H1 (cell line): ENCODE results near the gene OR5T2. TPM values are rescaled to one million over a fixed set of nuclear protein-coding genes. Genes with fewer than 3 reads are reported as not detected.

ENCODE experiments used
- polyA plus RNA-seq, 7 experiments: library from polyadenylated mRNA; depleted of rRNA in 3 of 7; stranded (reverse) in 5 of 7; unstranded in 2 of 7; fragments of >200 nt in 5 of 7; fragments of 200-250 nt in 2 of 7; gene quantifications; 1 replicate in 5 of 7; 2 replicates in 1 of 7; 4 replicates in 1 of 7; pipeline versions ENCODE4 v1.2.1 to v1.2.3, GENCODE V29; 2011 to 2013; ENCODE audit warnings: missing spikeins in 2 of 7, mixed read lengths in 2 of 7
- total RNA-seq: library from RNA; stranded (reverse); fragmentation: NEBNext Ultra II Directional; extraction: Animal tissue kit (Norgen Biotek cat#: 25700); gene quantifications from 2 replicates; pipeline ENCODE4 v1.2.1, GENCODE V29; 2021

OR5T2 gene
- total and polyA plus RNA-seq, 2 of the 8 experiments (the other 6 are each of a cell fraction or from before 2014, with no cell fraction given), result not detected

Other genes with a start within 250 kb of the OR5T2 start
- not detected in 2 replicates for gene OR5F1, start 239.6 kb downstream of the OR5T2 start, total RNA-seq
- not detected in 2 replicates for gene OR5F1, start 239.6 kb downstream of the OR5T2 start, polyA plus RNA-seq (2011; rRNA removed)
- not detected in 2 replicates for gene OR5AS1, start 206.6 kb downstream of the OR5T2 start, total RNA-seq
- gene OR5AS1, start 206.6 kb downstream of the OR5T2 start, polyA plus RNA-seq (2011; rRNA removed), result not detected in 2 replicates
- gene OR8I2, start 140.9 kb downstream of the OR5T2 start, total RNA-seq, result not detected in 2 replicates
- not detected in 2 replicates for gene OR8I2, start 140.9 kb downstream of the OR5T2 start, polyA plus RNA-seq (2011; rRNA removed)
- not detected in 2 replicates for gene OR8H2, start 130.6 kb downstream of the OR5T2 start, total RNA-seq
- not detected in 2 replicates for gene OR8H2, start 130.6 kb downstream of the OR5T2 start, polyA plus RNA-seq (2011; rRNA removed)
- not detected in 2 replicates for gene OR8H3, start 111.9 kb downstream of the OR5T2 start, total RNA-seq
- not detected in 2 replicates for gene OR8H3, start 111.9 kb downstream of the OR5T2 start, polyA plus RNA-seq (2011; rRNA removed)
- gene OR8J3, start 94.1 kb downstream of the OR5T2 start, total RNA-seq, result not detected in 2 replicates
- gene OR8J3, start 94.1 kb downstream of the OR5T2 start, polyA plus RNA-seq (2011; rRNA removed), result not detected in 2 replicates
- not detected in 2 replicates for gene OR8K5, start 73.9 kb downstream of the OR5T2 start, total RNA-seq
- gene OR8K5, start 73.9 kb downstream of the OR5T2 start, polyA plus RNA-seq (2011; rRNA removed), result not detected in 2 replicates
- gene OR5J2, start 57.6 kb downstream of the OR5T2 start, total RNA-seq, result not detected in 2 replicates
- not detected in 2 replicates for gene OR5J2, start 57.6 kb downstream of the OR5T2 start, polyA plus RNA-seq (2011; rRNA removed)
- not detected in 2 replicates for gene OR5T3, start 18.0 kb upstream of the OR5T2 start, total RNA-seq
- not detected in 2 replicates for gene OR5T3, start 18.0 kb upstream of the OR5T2 start, polyA plus RNA-seq (2011; rRNA removed)
- gene OR5T1, start 39.9 kb upstream of the OR5T2 start, total RNA-seq, result not detected in 2 replicates
- not detected in 2 replicates for gene OR5T1, start 39.9 kb upstream of the OR5T2 start, polyA plus RNA-seq (2011; rRNA removed)
- gene OR8H1, start 58.0 kb upstream of the OR5T2 start, total RNA-seq, result not detected in 2 replicates
- not detected in 2 replicates for gene OR8H1, start 58.0 kb upstream of the OR5T2 start, polyA plus RNA-seq (2011; rRNA removed)
- not detected in 2 replicates for gene OR8K3, start 80.9 kb upstream of the OR5T2 start, total RNA-seq
- gene OR8K3, start 80.9 kb upstream of the OR5T2 start, polyA plus RNA-seq (2011; rRNA removed), result not detected in 2 replicates
- gene OR8K1, start 111.8 kb upstream of the OR5T2 start, total RNA-seq, result not detected in 2 replicates
- gene OR8K1, start 111.8 kb upstream of the OR5T2 start, polyA plus RNA-seq (2011; rRNA removed), result not detected in 2 replicates
- gene OR8J1, start 120.0 kb upstream of the OR5T2 start, total RNA-seq, result not detected in 2 replicates
- gene OR8J1, start 120.0 kb upstream of the OR5T2 start, polyA plus RNA-seq (2011; rRNA removed), result not detected in 2 replicates
- not detected in 2 replicates for gene OR8U1, start 141.4 kb upstream of the OR5T2 start, total RNA-seq
- not detected in 2 replicates for gene OR8U1, start 141.4 kb upstream of the OR5T2 start, polyA plus RNA-seq (2011; rRNA removed)
- not detected in 2 replicates for gene OR5AL1, start 178.4 kb upstream of the OR5T2 start, total RNA-seq
- not detected in 2 replicates for gene OR5AL1, start 178.4 kb upstream of the OR5T2 start, polyA plus RNA-seq (2011; rRNA removed)
- gene OR5M3, start 239.1 kb upstream of the OR5T2 start, total RNA-seq, result not detected in 2 replicates
- gene OR5M3, start 239.1 kb upstream of the OR5T2 start, polyA plus RNA-seq (2011; rRNA removed), result not detected in 2 replicates